HG02973 (cell line): ENCODE data around the gene YPEL2.

Experiments
- ATAC-seq: cut with Tn5 transposase; IDR thresholded peaks from one replicate; pipeline ENCODE4 v1.9.1; 2021; ENCODE audit warnings: moderate library complexity; ENCODE audit not compliant: unreplicated experiment

Gene YPEL2

GRCh38 chr17:59330053-59330942 is 1.2 kb upstream of the YPEL2 start:
- no peak for ATAC-seq

GRCh38 chr17:59331929-59332748 is 684 bp downstream of the YPEL2 start:
- ATAC-seq = peak; percentile 5

GRCh38 chr17:59332749-59333377 is 1.4 kb downstream of the YPEL2 start:
- ATAC-seq = no peak

GRCh38 chr17:59333836-59334235 is 2.4 kb downstream of the YPEL2 start:
- no peak for ATAC-seq

GRCh38 chr17:59335685-59336084 is 4.2 kb downstream of the YPEL2 start:
- no peak for ATAC-seq

GRCh38 chr17:59337741-59338299 is 6.4 kb downstream of the YPEL2 start:
- ATAC-seq = no peak

- ATAC-seq = no peak
Observed at GRCh38 chr17:59338498-59338897, 7.0 kb downstream of the YPEL2 start.

- ATAC-seq = no peak
Observed at GRCh38 chr17:59341922-59342321, 10.5 kb downstream of the YPEL2 start.

GRCh38 chr17:59342681-59343131 is 11.3 kb downstream of the YPEL2 start:
- ATAC-seq = no peak

GRCh38 chr17:59345476-59345875 is 14.0 kb downstream of the YPEL2 start:
- no peak for ATAC-seq

GRCh38 chr17:59346341-59346740 is 14.9 kb downstream of the YPEL2 start:
- ATAC-seq = no peak

- no peak for ATAC-seq
Observed at GRCh38 chr17:59346876-59347407, 15.5 kb downstream of the YPEL2 start.

- no peak for ATAC-seq
Observed at GRCh38 chr17:59347975-59348391, 16.5 kb downstream of the YPEL2 start.

GRCh38 chr17:59349178-59349577 is 17.7 kb downstream of the YPEL2 start:
- no peak for ATAC-seq

GRCh38 chr17:59353106-59353854 is 21.8 kb downstream of the YPEL2 start:
- no peak for ATAC-seq

- ATAC-seq = no peak
Observed at GRCh38 chr17:59353936-59354755, 22.7 kb downstream of the YPEL2 start.

GRCh38 chr17:59355030-59355701 is 23.7 kb downstream of the YPEL2 start:
- no peak for ATAC-seq

GRCh38 chr17:59355702-59356325 is 24.4 kb downstream of the YPEL2 start:
- no peak for ATAC-seq
